ENCODE measurements around the gene IRAK1. TPM values are rescaled to one million over a fixed set of nuclear protein-coding genes. Genes with fewer than 3 reads are reported as not detected.
"Not testable (repeated sequence)": the region's sequence is repeated elsewhere in the genome, so short reads cannot be mapped to it uniquely, and the experiment has no call there.

Gene IRAK1
- total and polyA plus RNA-seq, 5 donors, result 28.2 to 53.2 (median 42.7) TPM

GRCh38 chrX:153993079-153993478 is 26.6 kb downstream of the IRAK1 start:
- Histone ChIP-seq H3K27me3 (ENCODE audit: control insufficient read depth, insufficient read depth) (no peaks in the 10 kb centered on the region), H3K9me3 (ENCODE audit: control insufficient read depth, low read length) (no peaks in the 10 kb centered on the region), H3K27ac (ENCODE audit: low read length) (no peak overlapping the region), H3K4me3 (ENCODE audit: low read length) (no peak overlapping the region), H3K4me1 (ENCODE audit: control insufficient read depth, insufficient read depth, low read length) (no peaks in the 10 kb centered on the region)
- no peak for ATAC-seq
- 79% methylated on average over 12 of the region's 12 CpGs for WGBS
- DNase-seq, result no peak
- intact Hi-C loops (cut with DNase I), result no loop called here

DNA sequence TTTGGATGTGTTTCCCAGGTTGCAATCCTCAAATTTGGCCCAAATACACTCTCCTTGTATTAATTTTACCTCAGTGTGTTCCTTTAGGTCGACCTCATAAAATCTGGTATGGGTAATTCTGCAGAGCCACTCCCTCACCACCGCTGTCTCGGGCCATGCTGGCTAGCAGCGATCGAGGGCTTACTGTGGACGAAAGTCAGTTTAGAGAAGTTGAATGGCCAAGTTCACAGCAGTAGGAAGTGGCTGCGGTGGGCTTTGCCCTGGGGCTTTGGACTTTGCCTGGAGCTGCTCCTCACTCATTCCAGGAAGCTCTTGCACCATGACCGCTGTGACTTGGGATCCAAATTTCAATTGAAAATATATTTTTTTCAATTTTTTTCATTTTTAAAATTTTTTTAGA is 27.5 kb downstream of the IRAK1 start:
- no peaks in the 10 kb centered on the region for H3K4me1 ChIP-seq (ENCODE audit: control insufficient read depth, insufficient read depth, low read length)
- intact Hi-C loops (cut with DNase I), result no loop called here
- no peaks in the 10 kb centered on the region for H3K9me3 ChIP-seq (ENCODE audit: control insufficient read depth, low read length)
- no peak overlapping the region for H3K4me3 ChIP-seq (ENCODE audit: low read length)
- no peaks in the 10 kb centered on the region for H3K27me3 ChIP-seq (ENCODE audit: control insufficient read depth, insufficient read depth)
- DNase-seq (no peak), ATAC-seq (no peak)
- 87% methylated on average over 8 of the region's 8 CpGs for WGBS
- no peak overlapping the region for H3K27ac ChIP-seq (ENCODE audit: low read length)

GRCh38 chrX:153991013-153991580 is 28.6 kb downstream of the IRAK1 start:
- Histone ChIP-seq H3K27ac (ENCODE audit: low read length) (no peak overlapping the region), H3K27me3 (ENCODE audit: control insufficient read depth, insufficient read depth) (no peaks in the 10 kb centered on the region), H3K9me3 (ENCODE audit: control insufficient read depth, low read length) (no peaks in the 10 kb centered on the region), H3K4me1 (ENCODE audit: control insufficient read depth, insufficient read depth, low read length) (no peaks in the 10 kb centered on the region), H3K4me3 (ENCODE audit: low read length) (no peak overlapping the region)
- DNase-seq, result no peak
- 99% methylated on average over 3 of the region's 3 CpGs for WGBS
- intact Hi-C loops (cut with DNase I), result no loop called here
- ATAC-seq, result no peak

GRCh38 chrX:153989973-153990655 is 29.6 kb downstream of the IRAK1 start:
- intact Hi-C loops (cut with DNase I), result no loop called here
- H3K27ac ChIP-seq (ENCODE audit: low read length), result no peak overlapping the region
- DNase-seq (no peak), ATAC-seq (no peak)
- no peaks in the 10 kb centered on the region for H3K27me3 ChIP-seq (ENCODE audit: control insufficient read depth, insufficient read depth)
- H3K4me3 ChIP-seq (ENCODE audit: low read length), result no peak overlapping the region
- H3K9me3 ChIP-seq (ENCODE audit: control insufficient read depth, low read length), result no peaks in the 10 kb centered on the region
- whole genome bisulfite sequencing, result 91% methylated on average over 14 of the region's 14 CpGs
- H3K4me1 ChIP-seq (ENCODE audit: control insufficient read depth, insufficient read depth, low read length), result no peaks in the 10 kb centered on the region

DNA sequence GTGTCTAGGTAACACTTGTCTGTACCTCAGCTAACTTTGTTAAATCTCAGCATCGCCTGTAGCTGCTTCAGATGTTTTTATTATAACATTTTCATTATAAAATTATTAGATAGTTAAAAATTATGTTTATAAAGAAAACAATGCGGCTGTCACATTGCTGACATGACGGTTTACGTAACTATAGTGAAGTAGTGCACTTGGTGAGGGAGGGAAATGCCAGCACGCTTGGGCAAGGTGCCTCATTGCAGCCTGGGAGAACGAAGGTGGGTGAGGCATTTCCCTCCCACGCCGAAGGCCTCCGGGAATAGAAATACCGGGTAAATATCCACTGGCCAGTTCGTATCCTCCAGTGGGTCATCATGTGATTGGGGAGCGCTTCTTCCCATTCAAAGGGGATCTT is 31.2 kb downstream of the IRAK1 start:
- 80% methylated on average over 12 of the region's 12 CpGs for WGBS
- Histone ChIP-seq H3K9me3 (ENCODE audit: control insufficient read depth, low read length) (no peaks in the 10 kb centered on the region), H3K4me1 (ENCODE audit: control insufficient read depth, insufficient read depth, low read length) (no peaks in the 10 kb centered on the region), H3K4me3 (ENCODE audit: low read length) (no peak overlapping the region), H3K27ac (ENCODE audit: low read length) (no peak overlapping the region), H3K27me3 (ENCODE audit: control insufficient read depth, insufficient read depth) (no peaks in the 10 kb centered on the region)
- no peak for DNase-seq
- intact Hi-C loops (cut with DNase I), result no loop called here
- no peak for ATAC-seq

DNA sequence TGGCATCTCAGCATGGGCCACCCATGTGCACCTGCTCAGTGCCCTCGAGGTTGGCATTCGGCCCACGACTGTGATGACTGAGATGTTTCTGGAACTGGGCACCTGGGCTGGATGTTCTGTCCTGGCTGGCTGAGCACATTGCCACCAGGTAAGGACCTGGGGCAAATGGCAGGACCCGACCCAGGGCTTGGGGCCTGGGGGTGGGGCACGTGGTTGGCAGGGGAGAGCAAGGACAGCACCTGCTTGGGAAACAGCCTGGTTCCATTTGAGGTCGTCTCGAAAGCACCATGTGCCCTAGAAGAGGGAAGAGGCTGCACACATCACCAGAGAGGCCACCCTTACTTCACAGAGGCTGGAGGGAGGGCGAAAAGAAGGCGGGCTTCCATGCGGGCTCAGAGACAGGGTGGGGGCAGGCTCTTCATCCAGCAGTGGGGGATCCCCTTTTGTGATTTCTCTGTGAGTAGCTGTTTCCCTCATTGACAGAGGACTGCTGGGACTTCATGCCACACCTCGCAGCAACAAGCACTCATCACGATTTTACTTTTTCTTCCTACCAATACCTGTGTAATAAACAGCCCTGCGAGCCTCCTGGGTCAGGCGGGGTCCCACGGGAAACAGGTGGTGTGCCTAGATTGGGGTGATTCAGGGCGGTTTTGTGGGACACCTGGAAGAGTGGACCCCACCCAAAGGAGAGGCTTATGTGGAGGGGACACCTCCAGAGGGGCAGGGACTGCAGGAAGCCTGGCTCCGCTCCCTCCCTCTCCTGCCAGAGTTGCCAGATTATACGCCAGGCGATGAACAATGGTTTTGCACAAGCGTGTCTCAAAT is 35.1 kb downstream of the IRAK1 start:
- peak overlapping the region; percentile 7 for H3K27ac ChIP-seq (ENCODE audit: low read length)
- H3K27me3 ChIP-seq (ENCODE audit: control insufficient read depth, insufficient read depth), result no peaks in the 10 kb centered on the region
- ATAC-seq (no peak), DNase-seq (no peak)
- no peaks in the 10 kb centered on the region for H3K4me1 ChIP-seq (ENCODE audit: control insufficient read depth, insufficient read depth, low read length)
- intact Hi-C loops (cut with DNase I), result no loop called here
- H3K4me3 ChIP-seq (ENCODE audit: low read length), result no peak overlapping the region
- H3K9me3 ChIP-seq (ENCODE audit: control insufficient read depth, low read length), result no peaks in the 10 kb centered on the region
- 75% methylated on average over 20 of the region's 20 CpGs for WGBS

GRCh38 chrX:153983321-153983801 is 36.3 kb downstream of the IRAK1 start:
- H3K27me3 ChIP-seq (ENCODE audit: control insufficient read depth, insufficient read depth), result no peaks in the 10 kb centered on the region
- H3K4me3 ChIP-seq (ENCODE audit: low read length), result no peak overlapping the region
- intact Hi-C loops (cut with DNase I), result no loop called here
- ATAC-seq (no peak), DNase-seq (no peak)
- 86% methylated on average over 12 of the region's 12 CpGs for whole genome bisulfite sequencing
- H3K9me3 ChIP-seq (ENCODE audit: control insufficient read depth, low read length), result no peaks in the 10 kb centered on the region
- no peak overlapping the region for H3K27ac ChIP-seq (ENCODE audit: low read length)
- no peaks in the 10 kb centered on the region for H3K4me1 ChIP-seq (ENCODE audit: control insufficient read depth, insufficient read depth, low read length)

DNA sequence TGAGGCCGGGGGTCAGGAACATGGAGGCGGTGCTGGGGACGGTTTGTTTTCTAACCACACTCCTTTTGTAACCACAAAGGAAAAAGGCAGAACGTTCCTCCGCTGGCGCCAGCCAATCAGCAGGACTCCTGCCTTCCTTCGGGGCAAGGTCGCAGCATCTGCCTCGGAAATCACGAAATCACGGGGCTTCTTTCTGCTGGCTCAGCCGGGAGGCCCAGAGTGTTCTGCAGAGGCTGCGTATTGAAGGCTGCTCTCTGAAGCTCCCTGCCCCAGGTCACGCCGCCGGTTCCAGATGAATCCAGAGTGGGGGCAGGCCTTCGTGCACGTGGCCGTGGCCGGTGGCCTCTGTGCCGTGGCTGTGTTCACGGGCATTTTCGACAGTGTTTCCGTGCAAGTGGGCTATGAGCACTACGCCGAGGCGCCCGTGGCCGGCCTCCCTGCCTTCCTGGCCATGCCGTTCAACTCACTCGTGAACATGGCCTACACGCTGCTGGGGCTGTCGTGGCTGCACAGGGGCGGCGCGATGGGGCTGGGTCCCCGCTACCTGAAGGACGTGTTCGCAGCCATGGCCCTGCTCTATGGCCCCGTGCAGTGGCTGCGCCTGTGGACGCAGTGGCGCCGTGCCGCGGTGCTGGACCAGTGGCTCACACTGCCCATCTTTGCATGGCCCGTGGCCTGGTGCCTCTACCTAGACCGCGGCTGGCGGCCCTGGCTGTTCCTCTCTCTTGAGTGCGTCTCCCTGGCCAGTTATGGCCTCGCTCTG is 37.8 kb downstream of the IRAK1 start:
- no peak for ATAC-seq
- DNase-seq, result peak in 2 of 3 donors; percentile 76
- Histone ChIP-seq H3K4me3 (ENCODE audit: low read length) (no peak overlapping the region), H3K27me3 (ENCODE audit: control insufficient read depth, insufficient read depth) (no peaks in the 10 kb centered on the region), H3K9me3 (ENCODE audit: control insufficient read depth, low read length) (no peaks in the 10 kb centered on the region), H3K4me1 (ENCODE audit: control insufficient read depth, insufficient read depth, low read length) (no peaks in the 10 kb centered on the region), H3K27ac (ENCODE audit: low read length) (no peak overlapping the region)
- 88% methylated on average over 52 of the region's 52 CpGs for WGBS
- intact Hi-C loops (cut with DNase I), result no loop called here

GRCh38 chrX:153981231-153981630 is 38.5 kb downstream of the IRAK1 start:
- Histone ChIP-seq H3K4me1 (ENCODE audit: control insufficient read depth, insufficient read depth, low read length) (no peaks in the 10 kb centered on the region), H3K27me3 (ENCODE audit: control insufficient read depth, insufficient read depth) (no peaks in the 10 kb centered on the region), H3K4me3 (ENCODE audit: low read length) (no peak overlapping the region), H3K27ac (ENCODE audit: low read length) (no peak overlapping the region), H3K9me3 (ENCODE audit: control insufficient read depth, low read length) (no peaks in the 10 kb centered on the region)
- WGBS, result 87% methylated on average over 7 of the region's 7 CpGs
- no peak for ATAC-seq
- intact Hi-C loops (cut with DNase I), result no loop called here
- no peak for DNase-seq

- DNase-seq, result not testable (repeated sequence)
Observed at GRCh38 chrX:153980394-153980793, 39.3 kb downstream of the IRAK1 start.

More at GRCh38 chrX:153980394-153980793, 39.3 kb downstream of the IRAK1 start:
- H3K9me3 ChIP-seq (ENCODE audit: control insufficient read depth, low read length); H3K27me3 ChIP-seq (ENCODE audit: control insufficient read depth, insufficient read depth); ATAC-seq; H3K4me3 ChIP-seq (ENCODE audit: low read length); intact Hi-C loops (cut with DNase I); H3K4me1 ChIP-seq (ENCODE audit: control insufficient read depth, insufficient read depth, low read length); H3K27ac ChIP-seq (ENCODE audit: low read length): not testable (repeated sequence)
- 68% methylated on average over 9 of the region's 10 CpGs for WGBS

Measured in right cardiac atrium (tissue), 5 donors.